HG03439 (cell line): ENCODE data around the gene TOR4A.
"Not testable (repeated sequence)": the region's sequence is repeated elsewhere in the genome, so short reads cannot be mapped to it uniquely, and the experiment has no call there.

Experiments
- ATAC-seq: cut with Tn5 transposase; IDR thresholded peaks from one replicate; pipeline ENCODE4 v1.9.1; 2021; ENCODE audit warnings: mild to moderate bottlenecking, moderate library complexity; ENCODE audit not compliant: unreplicated experiment

Gene TOR4A

GRCh38 chr9:137251490-137252268 is 25.8 kb upstream of the TOR4A start:
- no peak for ATAC-seq

GRCh38 chr9:137252555-137253506 is 24.7 kb upstream of the TOR4A start:
- no peak for ATAC-seq

- ATAC-seq: no peak
These were observed 23.6 kb upstream of the TOR4A start for GRCh38 chr9:137253717-137254623.

- peak; percentile 59 for ATAC-seq
These were observed 22.7 kb upstream of the TOR4A start, which contains the start of gene NELFB for GRCh38 chr9:137254624-137255447. Gene NELFB, plus strand, starts transcription at chr9:137255327.

GRCh38 chr9:137255448-137256114 is 21.9 kb upstream of the TOR4A start:
- ATAC-seq: peak; percentile 42

- no peak for ATAC-seq
These were observed 21.2 kb upstream of the TOR4A start for GRCh38 chr9:137256362-137256761.

- ATAC-seq: no peak
These were observed 20.7 kb upstream of the TOR4A start for GRCh38 chr9:137256856-137257255.

GRCh38 chr9:137262173-137262908 is 15.2 kb upstream of the TOR4A start:
- ATAC-seq: not testable (repeated sequence)

GRCh38 chr9:137262909-137263285 is 14.6 kb upstream of the TOR4A start:
- no peak for ATAC-seq

- no peak for ATAC-seq
These were observed 14.0 kb upstream of the TOR4A start for GRCh38 chr9:137263506-137263905.

- ATAC-seq: no peak
These were observed 13.5 kb upstream of the TOR4A start for GRCh38 chr9:137264067-137264466.

GRCh38 chr9:137265496-137266161 is 11.9 kb upstream of the TOR4A start:
- no peak for ATAC-seq

- no peak for ATAC-seq
These were observed 11.4 kb upstream of the TOR4A start for GRCh38 chr9:137266162-137266527.

GRCh38 chr9:137266585-137267453 is 10.7 kb upstream of the TOR4A start:
- ATAC-seq: no peak

- no peak for ATAC-seq
These were observed 9.6 kb upstream of the TOR4A start for GRCh38 chr9:137267933-137268355.

GRCh38 chr9:137268538-137269201 is 8.9 kb upstream of the TOR4A start:
- no peak for ATAC-seq
